ENCODE results near the gene KRTAP2-4. TPM values are rescaled to one million over a fixed set of nuclear protein-coding genes. Genes with fewer than 3 reads are reported as not detected.
"Not testable (repeated sequence)": the region's sequence is repeated elsewhere in the genome, so short reads cannot be mapped to it uniquely, and the experiment has no call there.

Gene KRTAP2-4, protein sequence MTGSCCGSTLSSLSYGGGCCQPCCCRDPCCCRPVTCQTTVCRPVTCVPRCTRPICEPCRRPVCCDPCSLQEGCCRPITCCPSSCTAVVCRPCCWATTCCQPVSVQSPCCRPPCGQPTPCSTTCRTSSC
- total RNA-seq (not detected), polyA plus RNA-seq (not detected)

- peaks cover 0 to 15% (median 9%) of the 10 kb centered on the region in 4 donors for H3K4me1 ChIP-seq
- TF ChIP-seq POLR2A (IDR thresholded peaks at IDR 0.05) = no peak
- no peak for TF ChIP-seq POLR2AphosphoS5 (IDR thresholded peaks at IDR 0.05)
- TF ChIP-seq EP300 (IDR thresholded peaks at IDR 0.05) = no peak
- TF ChIP-seq CTCF (IDR thresholded peaks at IDR 0.05) = no peak
- no peaks in the 10 kb centered on the region for H3K9me3 ChIP-seq
- intact Hi-C loops (cut with DNase I) = no loop called here
- no peak within 1 kb of the TSS for H3K4me3 ChIP-seq
- no peak within 1 kb of the TSS for H3K27ac ChIP-seq
- no peak for DNase-seq
- 89 to 92% methylated on average over 6 of the region's 6 CpGs for WGBS, 2 donors
- no peaks in the 10 kb centered on the region for H3K27me3 ChIP-seq
- no peaks in the 10 kb centered on the region for H3K36me3 ChIP-seq
These were observed at the start of gene KRTAP2-4 for GRCh38 chr17:41065829-41066624. KRTAP2-4 (minus strand) TSS chr17:41065879; CDS start chr17:41065845, 34 bp downstream.

DNA sequence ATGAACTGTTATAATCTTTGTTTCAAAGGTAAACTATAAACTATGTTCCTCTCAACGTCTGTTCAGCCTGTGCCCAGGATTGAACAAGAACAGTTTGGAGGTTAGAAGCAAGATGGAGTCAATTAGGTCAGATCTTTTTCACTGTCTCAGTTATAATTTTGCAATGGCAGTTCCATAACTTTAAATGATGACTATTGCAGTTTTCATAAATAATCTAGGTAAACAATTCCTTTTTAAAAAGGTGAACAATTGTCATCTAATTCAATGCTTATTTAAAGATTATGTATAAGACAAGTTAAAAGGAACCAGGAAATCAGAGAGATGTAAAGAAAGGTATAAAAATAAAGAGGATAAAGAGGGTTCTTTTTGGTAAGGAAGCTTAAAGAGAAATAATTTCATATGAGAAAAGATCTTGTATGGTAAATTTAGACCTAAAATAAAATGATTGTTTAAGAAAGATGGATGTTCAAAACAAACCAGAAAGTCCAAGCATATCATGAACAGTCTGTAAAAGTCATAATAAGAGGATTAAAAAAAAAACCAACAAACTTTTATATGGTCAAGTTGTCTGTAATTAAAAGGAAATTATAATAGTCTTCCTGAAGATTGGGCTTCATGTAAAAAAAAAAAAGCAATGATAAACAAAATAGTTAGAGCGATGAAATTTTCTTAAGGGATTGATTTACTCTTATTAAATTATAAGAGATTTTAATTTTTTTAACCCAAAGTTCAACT, 45.6 kb upstream of the KRTAP2-4 start:
- Histone ChIP-seq H3K4me1 (no peaks in the 10 kb centered on the region), H3K36me3 (no peaks in the 10 kb centered on the region), H3K4me3 (no peak overlapping the region), H3K9me3 (no peaks in the 10 kb centered on the region), H3K27me3 (no peaks in the 10 kb centered on the region), H3K27ac (no peak overlapping the region)
- 72 to 83% methylated on average over 2 of the region's 2 CpGs for WGBS, 2 donors
- TF ChIP-seq EP300 (IDR thresholded peaks at IDR 0.05) (no peak), CTCF (IDR thresholded peaks at IDR 0.05) (no peak), POLR2AphosphoS5 (IDR thresholded peaks at IDR 0.05) (no peak), POLR2A (IDR thresholded peaks at IDR 0.05) (no peak)
- DNase-seq = no peak
- intact Hi-C loops (cut with DNase I) = no loop called here

DNA sequence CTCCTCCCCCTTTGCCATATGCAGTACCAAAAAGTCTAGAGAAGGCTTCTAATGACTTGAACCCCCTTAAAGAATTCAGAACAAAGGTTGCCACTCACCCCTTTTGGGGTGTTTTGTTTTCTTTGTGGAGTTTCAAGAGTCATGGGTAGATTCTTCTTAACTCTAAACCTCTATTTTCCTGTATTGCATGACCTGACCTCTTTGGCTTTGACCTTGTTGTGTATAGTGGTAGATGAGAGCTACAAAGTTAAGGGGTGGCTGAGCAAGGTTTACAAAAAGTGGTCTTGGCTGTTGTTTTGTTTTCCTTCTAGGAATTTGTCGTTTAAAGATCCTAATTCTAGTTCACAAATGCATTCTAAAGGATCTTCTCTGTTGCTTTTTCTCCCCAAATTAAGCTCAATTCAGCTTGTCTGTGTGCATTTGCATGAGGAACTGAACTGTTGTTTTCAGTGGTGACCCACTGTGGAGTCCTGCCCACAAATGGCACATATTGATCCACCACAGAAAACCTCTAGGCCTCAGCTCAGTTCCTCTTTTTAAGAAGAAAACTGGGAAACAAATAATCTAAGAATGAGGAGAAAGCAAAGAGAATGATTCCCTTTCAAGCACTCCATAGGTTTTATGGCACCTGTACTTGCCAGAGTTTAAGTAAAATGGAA, 43.2 kb upstream of the KRTAP2-4 start:
- DNase-seq; H3K36me3 ChIP-seq; H3K4me3 ChIP-seq; H3K4me1 ChIP-seq; H3K27me3 ChIP-seq; H3K9me3 ChIP-seq; H3K27ac ChIP-seq; intact Hi-C loops (cut with DNase I): not testable (repeated sequence)
- WGBS, 2 donors = 35 to 38% methylated on average over 1 of the region's 1 CpG

DNA sequence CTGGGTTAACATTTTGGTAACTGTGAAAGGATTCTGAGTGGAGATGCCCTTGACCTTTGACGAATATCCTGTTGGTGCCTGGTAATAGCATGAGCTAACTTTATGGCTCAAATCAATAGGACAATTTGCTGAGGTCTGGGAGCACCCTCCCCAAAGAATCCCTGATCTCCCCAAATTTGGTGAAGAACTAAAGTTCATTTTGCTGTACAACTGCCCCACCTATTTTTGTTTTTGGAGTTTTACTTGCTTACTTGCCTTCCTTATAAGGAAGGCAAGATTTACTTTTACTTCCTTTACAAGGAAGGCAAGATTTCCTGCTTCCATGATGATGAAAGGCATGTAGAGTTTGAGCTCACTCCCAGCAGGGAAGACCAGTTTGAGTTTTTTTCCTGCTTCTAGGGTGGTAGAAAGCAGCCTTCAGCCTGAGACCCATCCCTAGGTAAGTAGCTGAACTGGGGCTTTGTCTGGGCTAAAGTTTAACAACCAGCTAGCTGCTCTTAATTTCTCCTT, 42.3 kb upstream of the KRTAP2-4 start:
- intact Hi-C loops (cut with DNase I) = no loop called here

DNA sequence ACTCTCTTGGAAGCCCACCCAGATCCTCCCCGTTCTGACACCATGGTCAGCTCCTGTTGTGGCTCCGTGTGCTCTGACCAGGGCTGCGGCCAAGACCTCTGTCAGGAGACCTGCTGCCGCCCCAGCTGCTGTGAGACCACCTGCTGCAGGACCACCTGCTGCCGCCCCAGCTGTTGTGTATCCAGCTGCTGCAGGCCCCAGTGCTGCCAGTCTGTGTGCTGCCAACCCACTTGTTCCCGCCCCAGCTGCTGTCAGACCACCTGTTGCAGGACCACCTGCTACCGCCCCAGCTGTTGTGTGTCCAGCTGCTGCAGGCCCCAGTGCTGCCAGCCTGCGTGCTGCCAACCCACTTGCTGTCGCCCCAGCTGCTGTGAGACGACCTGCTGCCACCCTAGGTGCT, 39.7 kb upstream of the KRTAP2-4 start, which contains the start of gene KRTAP4-9:
KRTAP4-9 (plus strand) TSS at position 43 of the 400 bp plus-strand sequence; CDS start at position 43, 0 bp downstream.
- whole genome bisulfite sequencing, 2 donors = 81 to 82% methylated on average over 10 of the region's 10 CpGs
- H3K27ac ChIP-seq; H3K4me3 ChIP-seq; H3K36me3 ChIP-seq; H3K9me3 ChIP-seq; DNase-seq; H3K4me1 ChIP-seq; intact Hi-C loops (cut with DNase I); H3K27me3 ChIP-seq: not testable (repeated sequence)

More for the DNA sequence above, 42.3 kb upstream of the KRTAP2-4 start:
- no peak for DNase-seq
- no peak overlapping the region for H3K27ac ChIP-seq
- no peaks in the 10 kb centered on the region for H3K36me3 ChIP-seq
- TF ChIP-seq EP300 (IDR thresholded peaks at IDR 0.05) (no peak), CTCF (IDR thresholded peaks at IDR 0.05) (no peak), POLR2AphosphoS5 (IDR thresholded peaks at IDR 0.05) (no peak), POLR2A (IDR thresholded peaks at IDR 0.05) (no peak)
- no peak overlapping the region for H3K4me3 ChIP-seq
- H3K27me3 ChIP-seq = no peaks in the 10 kb centered on the region
- no peaks in the 10 kb centered on the region for H3K4me1 ChIP-seq
- no peaks in the 10 kb centered on the region for H3K9me3 ChIP-seq
- 57 to 77% methylated on average over 1 of the region's 1 CpG for WGBS, 2 donors

GRCh38 chr17:41104386-41105038, 38.8 kb upstream of the KRTAP2-4 start:
- intact Hi-C loops (cut with DNase I); H3K27ac ChIP-seq; H3K9me3 ChIP-seq; DNase-seq; H3K4me1 ChIP-seq; H3K27me3 ChIP-seq; H3K4me3 ChIP-seq; H3K36me3 ChIP-seq: not testable (repeated sequence)
- 77 to 85% methylated on average over 2 of the region's 2 CpGs for WGBS, 2 donors

Measured in sigmoid colon (tissue), 7 donors.